HepG2 (cell line): ENCODE data around the gene TTPAL. TPM values are rescaled to one million over a fixed set of nuclear protein-coding genes. Genes with fewer than 3 reads are reported as not detected.
A peak's percentile ranks its signal among the peaks of the same experiment; 100 is the strongest.

Source experiments
- CBFB ChIP-seq: sonication (generic); formaldehyde crosslinking; IDR thresholded peaks from 2 replicates; pipeline ENCODE4 v1.4.0; 2020; ENCODE audit warnings: missing genetic modification reagents
- E2F5 ChIP-seq: sonication (generic); formaldehyde crosslinking; conservative IDR thresholded peaks from 2 replicates; pipeline ENCODE4 v1.4.0; 2020; ENCODE audit warnings: missing genetic modification reagents
- FOXA3 ChIP-seq: IDR thresholded peaks from 2 replicates; pipeline ENCODE4 v1.6.1; 2016; ENCODE audit warnings: missing genetic modification reagents, missing compliant biosample characterization
- FOXK2 ChIP-seq: fragments of 450-650 bp; IDR thresholded peaks from 2 replicates; pipeline ENCODE4 v1.6.1; 2016
- KLF16 ChIP-seq, 2 experiments: sonication (generic) in 1 of 2; formaldehyde crosslinking in 1 of 2; IDR thresholded peaks; 2 replicates each; pipeline versions ENCODE4 v1.6.1 to v1.8.0; 2016 to 2023; ENCODE audit warnings: missing genetic modification reagents in 2 of 2, missing compliant biosample characterization in 1 of 2
- KLF9 ChIP-seq: IDR thresholded peaks from 2 replicates; pipeline ENCODE4 v1.6.1; 2016; ENCODE audit warnings: low read depth
- NFIB ChIP-seq: sonication (generic); formaldehyde crosslinking; IDR thresholded peaks from 2 replicates; pipeline ENCODE4 v1.9.0; 2021; ENCODE audit warnings: missing genetic modification reagents, mild to moderate bottlenecking, borderline replicate concordance
- NFKBIZ ChIP-seq: IDR thresholded peaks from 2 replicates; pipeline ENCODE4 v1.6.1; 2018; ENCODE audit warnings: missing genetic modification reagents, missing compliant biosample characterization
- POGZ ChIP-seq: sonication (generic); formaldehyde crosslinking; IDR thresholded peaks from 2 replicates; pipeline ENCODE4 v1.4.0; 2020; ENCODE audit warnings: mild to moderate bottlenecking, missing genetic modification reagents
- SAFB2 ChIP-seq: sonication (generic); formaldehyde crosslinking; IDR thresholded peaks from 2 replicates; pipeline ENCODE4 v1.5.1; 2020; ENCODE audit warnings: missing genetic modification reagents, low read depth, mild to moderate bottlenecking, borderline replicate concordance
- ZBTB42 ChIP-seq: sonication (generic); formaldehyde crosslinking; IDR thresholded peaks from 2 replicates; pipeline ENCODE4 v1.5.0; 2020; ENCODE audit warnings: mild to moderate bottlenecking, missing genetic modification reagents
- ZNF251 ChIP-seq: sonication (generic); formaldehyde crosslinking; IDR thresholded peaks from 2 replicates; pipeline ENCODE4 v1.9.0; 2021; ENCODE audit warnings: mild to moderate bottlenecking, missing genetic modification reagents
- ZNF274 ChIP-seq: sonication (generic); formaldehyde crosslinking; IDR thresholded peaks from 2 replicates; pipeline ENCODE4 v1.5.1; 2020; ENCODE audit warnings: mild to moderate bottlenecking, missing genetic modification reagents
- ZNF460 ChIP-seq: sonication (generic); formaldehyde crosslinking; IDR thresholded peaks from 2 replicates; pipeline ENCODE4 v1.5.1; 2020; ENCODE audit warnings: missing genetic modification reagents, mild to moderate bottlenecking, borderline replicate concordance
- ZNF552 ChIP-seq: sonication (generic); formaldehyde crosslinking; IDR thresholded peaks from 2 replicates; pipeline ENCODE4 v1.9.0; 2022; ENCODE audit warnings: missing genetic modification reagents, mild to moderate bottlenecking, borderline replicate concordance
- ZNF556 ChIP-seq: sonication (generic); formaldehyde crosslinking; IDR thresholded peaks from 2 replicates; pipeline ENCODE4 v1.4.0; 2020; ENCODE audit warnings: mild to moderate bottlenecking, missing genetic modification reagents, borderline replicate concordance
- polyA plus RNA-seq, 8 experiments: library from polyadenylated mRNA; depleted of rRNA in 3 of 8; stranded (reverse) in 7 of 8; unstranded in 1 of 8; fragments of >200 nt; fragmentation: Illumina TruSeq in 4 of 8; extraction: Trizol in 4 of 8; gene quantifications; 2 replicates each; pipeline versions ENCODE4 v1.2.1 to v1.2.3, GENCODE V29; 2011 to 2016; ENCODE audit warnings: low read depth in 4 of 8, missing spikeins in 1 of 8, mixed read lengths in 1 of 8; ENCODE audit not compliant: insufficient read depth in 1 of 8
- total RNA-seq, 5 experiments: library from RNA; depleted of rRNA; stranded (reverse); fragments of >200 nt; fragmentation: Illumina TruSeq; extraction: Trizol; gene quantifications; 2 replicates each; pipeline ENCODE4 v1.2.3, GENCODE V29; 2016; ENCODE audit warnings: low read depth in 1 of 5
- TF ChIP-seq, protein P1 (sequence below): sonication (generic); formaldehyde crosslinking; IDR thresholded peaks from 2 replicates; pipeline ENCODE4 v1.4.0; 2020; ENCODE audit warnings: missing genetic modification reagents, borderline replicate concordance
- TF ChIP-seq, protein P2 (sequence below): IDR thresholded peaks from 2 replicates; pipeline ENCODE4 v1.6.1; 2016; ENCODE audit warnings: low read depth, control low read depth
- TF ChIP-seq, protein P3 (sequence below): sonication (generic); formaldehyde crosslinking; IDR thresholded peaks from 2 replicates; pipeline ENCODE4 v1.4.0; 2020; ENCODE audit warnings: missing genetic modification reagents
- TF ChIP-seq, protein P4 (sequence below): IDR thresholded peaks from 2 replicates; pipeline ENCODE4 v1.6.1; 2012; ENCODE audit warnings: low read length, improper control_type of control experiment

Gene TTPAL
- total and polyA plus RNA-seq, 2 of the 13 experiments (the other 11 are each of a cell fraction or from before 2014, with no cell fraction given), result 4.3 to 18.8 TPM

GRCh38 chr20:44471481-44471882 is 4.2 kb upstream of the TTPAL start (continued):
- TF ChIP-seq, protein P1, sequence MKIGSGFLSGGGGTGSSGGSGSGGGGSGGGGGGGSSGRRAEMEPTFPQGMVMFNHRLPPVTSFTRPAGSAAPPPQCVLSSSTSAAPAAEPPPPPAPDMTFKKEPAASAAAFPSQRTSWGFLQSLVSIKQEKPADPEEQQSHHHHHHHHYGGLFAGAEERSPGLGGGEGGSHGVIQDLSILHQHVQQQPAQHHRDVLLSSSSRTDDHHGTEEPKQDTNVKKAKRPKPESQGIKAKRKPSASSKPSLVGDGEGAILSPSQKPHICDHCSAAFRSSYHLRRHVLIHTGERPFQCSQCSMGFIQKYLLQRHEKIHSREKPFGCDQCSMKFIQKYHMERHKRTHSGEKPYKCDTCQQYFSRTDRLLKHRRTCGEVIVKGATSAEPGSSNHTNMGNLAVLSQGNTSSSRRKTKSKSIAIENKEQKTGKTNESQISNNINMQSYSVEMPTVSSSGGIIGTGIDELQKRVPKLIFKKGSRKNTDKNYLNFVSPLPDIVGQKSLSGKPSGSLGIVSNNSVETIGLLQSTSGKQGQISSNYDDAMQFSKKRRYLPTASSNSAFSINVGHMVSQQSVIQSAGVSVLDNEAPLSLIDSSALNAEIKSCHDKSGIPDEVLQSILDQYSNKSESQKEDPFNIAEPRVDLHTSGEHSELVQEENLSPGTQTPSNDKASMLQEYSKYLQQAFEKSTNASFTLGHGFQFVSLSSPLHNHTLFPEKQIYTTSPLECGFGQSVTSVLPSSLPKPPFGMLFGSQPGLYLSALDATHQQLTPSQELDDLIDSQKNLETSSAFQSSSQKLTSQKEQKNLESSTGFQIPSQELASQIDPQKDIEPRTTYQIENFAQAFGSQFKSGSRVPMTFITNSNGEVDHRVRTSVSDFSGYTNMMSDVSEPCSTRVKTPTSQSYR (CRISPR knock-in tag), result no peak; the same call in 1 of the 2 replicates
- TF ChIP-seq, protein P2, sequence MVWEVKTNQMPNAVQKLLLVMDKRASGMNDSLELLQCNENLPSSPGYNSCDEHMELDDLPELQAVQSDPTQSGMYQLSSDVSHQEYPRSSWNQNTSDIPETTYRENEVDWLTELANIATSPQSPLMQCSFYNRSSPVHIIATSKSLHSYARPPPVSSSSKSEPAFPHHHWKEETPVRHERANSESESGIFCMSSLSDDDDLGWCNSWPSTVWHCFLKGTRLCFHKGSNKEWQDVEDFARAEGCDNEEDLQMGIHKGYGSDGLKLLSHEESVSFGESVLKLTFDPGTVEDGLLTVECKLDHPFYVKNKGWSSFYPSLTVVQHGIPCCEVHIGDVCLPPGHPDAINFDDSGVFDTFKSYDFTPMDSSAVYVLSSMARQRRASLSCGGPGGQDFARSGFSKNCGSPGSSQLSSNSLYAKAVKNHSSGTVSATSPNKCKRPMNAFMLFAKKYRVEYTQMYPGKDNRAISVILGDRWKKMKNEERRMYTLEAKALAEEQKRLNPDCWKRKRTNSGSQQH (CRISPR knock-in tag), result no peak
- TF ChIP-seq NFIB (CRISPR knock-in tag) (no peak), SAFB2 (CRISPR knock-in tag) (no peak), KLF16 (CRISPR knock-in tag; IDR thresholded peaks at IDR 0.05) (0 out of 4 replicates have a peak, but pooled peaks of 1 of the 2 experiments have one; percentile 70), NFKBIZ (0 out of 2 replicates have a peak, but pooled peaks have one; percentile 36), ZNF460 (CRISPR knock-in tag) (no peak), ZNF556 (no peak), KLF9 (CRISPR knock-in tag) (no peak), E2F5 (no peak), ZNF251 (CRISPR knock-in tag) (no peak), ZBTB42 (CRISPR knock-in tag) (no peak), FOXA3 (peak; percentile 56; the same call in 1 of the 2 replicates), FOXK2 (no peak), POGZ (no peak), CBFB (CRISPR knock-in tag) (0 out of 2 replicates have a peak, but pooled peaks have one; percentile 69), ZNF552 (CRISPR knock-in tag) (no peak), ZNF274 (CRISPR knock-in tag) (no peak)
- TF ChIP-seq, protein P3, sequence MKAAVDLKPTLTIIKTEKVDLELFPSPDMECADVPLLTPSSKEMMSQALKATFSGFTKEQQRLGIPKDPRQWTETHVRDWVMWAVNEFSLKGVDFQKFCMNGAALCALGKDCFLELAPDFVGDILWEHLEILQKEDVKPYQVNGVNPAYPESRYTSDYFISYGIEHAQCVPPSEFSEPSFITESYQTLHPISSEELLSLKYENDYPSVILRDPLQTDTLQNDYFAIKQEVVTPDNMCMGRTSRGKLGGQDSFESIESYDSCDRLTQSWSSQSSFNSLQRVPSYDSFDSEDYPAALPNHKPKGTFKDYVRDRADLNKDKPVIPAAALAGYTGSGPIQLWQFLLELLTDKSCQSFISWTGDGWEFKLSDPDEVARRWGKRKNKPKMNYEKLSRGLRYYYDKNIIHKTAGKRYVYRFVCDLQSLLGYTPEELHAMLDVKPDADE (CRISPR knock-in tag), result no peak
- TF ChIP-seq, protein P4, sequence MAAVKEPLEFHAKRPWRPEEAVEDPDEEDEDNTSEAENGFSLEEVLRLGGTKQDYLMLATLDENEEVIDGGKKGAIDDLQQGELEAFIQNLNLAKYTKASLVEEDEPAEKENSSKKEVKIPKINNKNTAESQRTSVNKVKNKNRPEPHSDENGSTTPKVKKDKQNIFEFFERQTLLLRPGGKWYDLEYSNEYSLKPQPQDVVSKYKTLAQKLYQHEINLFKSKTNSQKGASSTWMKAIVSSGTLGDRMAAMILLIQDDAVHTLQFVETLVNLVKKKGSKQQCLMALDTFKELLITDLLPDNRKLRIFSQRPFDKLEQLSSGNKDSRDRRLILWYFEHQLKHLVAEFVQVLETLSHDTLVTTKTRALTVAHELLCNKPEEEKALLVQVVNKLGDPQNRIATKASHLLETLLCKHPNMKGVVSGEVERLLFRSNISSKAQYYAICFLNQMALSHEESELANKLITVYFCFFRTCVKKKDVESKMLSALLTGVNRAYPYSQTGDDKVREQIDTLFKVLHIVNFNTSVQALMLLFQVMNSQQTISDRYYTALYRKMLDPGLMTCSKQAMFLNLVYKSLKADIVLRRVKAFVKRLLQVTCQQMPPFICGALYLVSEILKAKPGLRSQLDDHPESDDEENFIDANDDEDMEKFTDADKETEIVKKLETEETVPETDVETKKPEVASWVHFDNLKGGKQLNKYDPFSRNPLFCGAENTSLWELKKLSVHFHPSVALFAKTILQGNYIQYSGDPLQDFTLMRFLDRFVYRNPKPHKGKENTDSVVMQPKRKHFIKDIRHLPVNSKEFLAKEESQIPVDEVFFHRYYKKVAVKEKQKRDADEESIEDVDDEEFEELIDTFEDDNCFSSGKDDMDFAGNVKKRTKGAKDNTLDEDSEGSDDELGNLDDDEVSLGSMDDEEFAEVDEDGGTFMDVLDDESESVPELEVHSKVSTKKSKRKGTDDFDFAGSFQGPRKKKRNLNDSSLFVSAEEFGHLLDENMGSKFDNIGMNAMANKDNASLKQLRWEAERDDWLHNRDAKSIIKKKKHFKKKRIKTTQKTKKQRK, result no peak
